ENCODE data around the gene ZNF710. TPM values are rescaled to one million over a fixed set of nuclear protein-coding genes. Genes with fewer than 3 reads are reported as not detected.

ZNF710 gene
- total and polyA plus RNA-seq, 9 of the 15 experiments (the other 6 are each of a cell fraction or from before 2014, with no cell fraction given), result 0.56 to 14.2 (median 5.2) TPM

DNA sequence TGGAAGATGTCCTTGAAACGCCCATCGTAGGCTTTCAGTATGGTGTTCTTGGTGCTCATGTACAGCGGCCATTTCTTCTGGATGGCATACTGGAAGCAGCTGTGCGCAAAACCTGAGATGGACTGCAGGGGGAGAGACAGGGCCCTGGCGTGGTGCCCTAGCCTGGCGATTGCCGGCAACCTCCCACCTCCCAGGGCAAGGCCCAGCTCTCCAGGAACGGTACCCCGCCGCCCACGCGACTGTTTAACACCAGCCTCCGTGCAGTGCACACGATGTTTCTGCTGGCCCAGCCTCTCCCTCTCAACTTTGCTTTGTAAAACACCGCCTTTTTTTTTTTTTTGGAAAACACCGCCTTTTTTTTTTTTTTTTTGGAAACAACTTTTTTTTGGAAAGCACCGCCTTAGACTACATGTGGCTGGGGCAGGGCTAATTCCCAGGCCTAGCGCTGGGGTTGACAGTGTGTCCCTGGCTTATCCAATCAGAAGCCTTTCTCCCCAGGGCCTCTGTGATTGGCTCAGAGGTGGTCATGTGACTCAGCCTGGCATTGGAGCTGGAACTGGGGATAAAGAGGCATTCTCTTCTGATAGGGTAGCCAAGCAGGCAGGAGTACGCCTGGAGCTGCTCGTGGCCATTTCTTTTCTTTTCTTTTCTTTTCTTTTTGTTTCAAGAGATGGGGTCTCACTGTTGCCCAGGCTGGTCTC, 86.5 kb downstream of the ZNF710 start (continued):
- TF ChIP-seq ESRRA (IDR thresholded peaks at IDR 0.05; ENCODE audit: borderline replicate concordance, low read depth) (no peak), NFYB (IDR thresholded peaks at IDR 0.05; ENCODE audit: extremely low read depth, insufficient read length) (peak; percentile 76), POLR2B (IDR thresholded peaks at IDR 0.05; ENCODE audit: low read depth, partially characterized antibody) (no peak), SMC3 (conservative IDR thresholded peaks at IDR 0.05; ENCODE audit: insufficient read depth, low read depth, low read length) (0 out of 2 replicates have a peak, but pooled peaks have one; percentile 31), FOS (IDR thresholded peaks at IDR 0.05; ENCODE audit: extremely low read depth, insufficient read length) (peak; percentile 4), PCBP2 (IDR thresholded peaks at IDR 0.05; ENCODE audit: low read depth, low read length, poor library complexity, severe bottlenecking) (no peak), ZNF232 (CRISPR knock-in tag; IDR thresholded peaks at IDR 0.05) (no peak), PHF20 (IDR thresholded peaks at IDR 0.05; ENCODE audit: partially characterized antibody) (no peak), SNIP1 (IDR thresholded peaks at IDR 0.05; ENCODE audit: low read depth) (no peak), NFIC (IDR thresholded peaks at IDR 0.05) (peak; percentile 81), GTF2F1 (IDR thresholded peaks at IDR 0.05; ENCODE audit: low read depth, low read length) (no peak), ZFPM2 (CRISPR knock-in tag; IDR thresholded peaks at IDR 0.05) (no peak), RAD21 (CRISPR knock-in tag; conservative IDR thresholded peaks at IDR 0.05 in 1 of 2, IDR thresholded peaks at IDR 0.05 in 1 of 2) (peak in 1 of 2 experiments; percentile 18; a peak in 1 of 4 replicates)
- TF ChIP-seq, protein P1, sequence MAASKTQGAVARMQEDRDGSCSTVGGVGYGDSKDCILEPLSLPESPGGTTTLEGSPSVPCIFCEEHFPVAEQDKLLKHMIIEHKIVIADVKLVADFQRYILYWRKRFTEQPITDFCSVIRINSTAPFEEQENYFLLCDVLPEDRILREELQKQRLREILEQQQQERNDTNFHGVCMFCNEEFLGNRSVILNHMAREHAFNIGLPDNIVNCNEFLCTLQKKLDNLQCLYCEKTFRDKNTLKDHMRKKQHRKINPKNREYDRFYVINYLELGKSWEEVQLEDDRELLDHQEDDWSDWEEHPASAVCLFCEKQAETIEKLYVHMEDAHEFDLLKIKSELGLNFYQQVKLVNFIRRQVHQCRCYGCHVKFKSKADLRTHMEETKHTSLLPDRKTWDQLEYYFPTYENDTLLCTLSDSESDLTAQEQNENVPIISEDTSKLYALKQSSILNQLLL (CRISPR knock-in tag; IDR thresholded peaks at IDR 0.05; ENCODE audit: borderline replicate concordance), result no peak
- TF ChIP-seq, protein P2, sequence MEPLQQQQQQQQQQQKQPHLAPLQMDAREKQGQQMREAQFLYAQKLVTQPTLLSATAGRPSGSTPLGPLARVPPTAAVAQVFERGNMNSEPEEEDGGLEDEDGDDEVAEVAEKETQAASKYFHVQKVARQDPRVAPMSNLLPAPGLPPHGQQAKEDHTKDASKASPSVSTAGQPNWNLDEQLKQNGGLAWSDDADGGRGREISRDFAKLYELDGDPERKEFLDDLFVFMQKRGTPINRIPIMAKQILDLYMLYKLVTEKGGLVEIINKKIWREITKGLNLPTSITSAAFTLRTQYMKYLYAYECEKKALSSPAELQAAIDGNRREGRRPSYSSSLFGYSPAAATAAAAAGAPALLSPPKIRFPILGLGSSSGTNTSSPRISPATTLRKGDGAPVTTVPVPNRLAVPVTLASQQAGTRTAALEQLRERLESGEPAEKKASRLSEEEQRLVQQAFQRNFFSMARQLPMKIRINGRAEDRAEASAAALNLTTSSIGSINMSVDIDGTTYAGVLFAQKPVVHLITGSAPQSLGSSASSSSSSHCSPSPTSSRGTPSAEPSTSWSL (CRISPR knock-in tag; IDR thresholded peaks at IDR 0.05; ENCODE audit: borderline replicate concordance), result no peak
- TF ChIP-seq, protein P3, sequence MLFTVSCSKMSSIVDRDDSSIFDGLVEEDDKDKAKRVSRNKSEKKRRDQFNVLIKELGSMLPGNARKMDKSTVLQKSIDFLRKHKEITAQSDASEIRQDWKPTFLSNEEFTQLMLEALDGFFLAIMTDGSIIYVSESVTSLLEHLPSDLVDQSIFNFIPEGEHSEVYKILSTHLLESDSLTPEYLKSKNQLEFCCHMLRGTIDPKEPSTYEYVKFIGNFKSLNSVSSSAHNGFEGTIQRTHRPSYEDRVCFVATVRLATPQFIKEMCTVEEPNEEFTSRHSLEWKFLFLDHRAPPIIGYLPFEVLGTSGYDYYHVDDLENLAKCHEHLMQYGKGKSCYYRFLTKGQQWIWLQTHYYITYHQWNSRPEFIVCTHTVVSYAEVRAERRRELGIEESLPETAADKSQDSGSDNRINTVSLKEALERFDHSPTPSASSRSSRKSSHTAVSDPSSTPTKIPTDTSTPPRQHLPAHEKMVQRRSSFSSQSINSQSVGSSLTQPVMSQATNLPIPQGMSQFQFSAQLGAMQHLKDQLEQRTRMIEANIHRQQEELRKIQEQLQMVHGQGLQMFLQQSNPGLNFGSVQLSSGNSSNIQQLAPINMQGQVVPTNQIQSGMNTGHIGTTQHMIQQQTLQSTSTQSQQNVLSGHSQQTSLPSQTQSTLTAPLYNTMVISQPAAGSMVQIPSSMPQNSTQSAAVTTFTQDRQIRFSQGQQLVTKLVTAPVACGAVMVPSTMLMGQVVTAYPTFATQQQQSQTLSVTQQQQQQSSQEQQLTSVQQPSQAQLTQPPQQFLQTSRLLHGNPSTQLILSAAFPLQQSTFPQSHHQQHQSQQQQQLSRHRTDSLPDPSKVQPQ (CRISPR knock-in tag; IDR thresholded peaks at IDR 0.05; ENCODE audit: borderline replicate concordance), result no peak
- TF ChIP-seq, protein P4, sequence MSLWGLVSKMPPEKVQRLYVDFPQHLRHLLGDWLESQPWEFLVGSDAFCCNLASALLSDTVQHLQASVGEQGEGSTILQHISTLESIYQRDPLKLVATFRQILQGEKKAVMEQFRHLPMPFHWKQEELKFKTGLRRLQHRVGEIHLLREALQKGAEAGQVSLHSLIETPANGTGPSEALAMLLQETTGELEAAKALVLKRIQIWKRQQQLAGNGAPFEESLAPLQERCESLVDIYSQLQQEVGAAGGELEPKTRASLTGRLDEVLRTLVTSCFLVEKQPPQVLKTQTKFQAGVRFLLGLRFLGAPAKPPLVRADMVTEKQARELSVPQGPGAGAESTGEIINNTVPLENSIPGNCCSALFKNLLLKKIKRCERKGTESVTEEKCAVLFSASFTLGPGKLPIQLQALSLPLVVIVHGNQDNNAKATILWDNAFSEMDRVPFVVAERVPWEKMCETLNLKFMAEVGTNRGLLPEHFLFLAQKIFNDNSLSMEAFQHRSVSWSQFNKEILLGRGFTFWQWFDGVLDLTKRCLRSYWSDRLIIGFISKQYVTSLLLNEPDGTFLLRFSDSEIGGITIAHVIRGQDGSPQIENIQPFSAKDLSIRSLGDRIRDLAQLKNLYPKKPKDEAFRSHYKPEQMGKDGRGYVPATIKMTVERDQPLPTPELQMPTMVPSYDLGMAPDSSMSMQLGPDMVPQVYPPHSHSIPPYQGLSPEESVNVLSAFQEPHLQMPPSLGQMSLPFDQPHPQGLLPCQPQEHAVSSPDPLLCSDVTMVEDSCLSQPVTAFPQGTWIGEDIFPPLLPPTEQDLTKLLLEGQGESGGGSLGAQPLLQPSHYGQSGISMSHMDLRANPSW (CRISPR knock-in tag; IDR thresholded peaks at IDR 0.05), result no peak
- TF ChIP-seq, protein P5, sequence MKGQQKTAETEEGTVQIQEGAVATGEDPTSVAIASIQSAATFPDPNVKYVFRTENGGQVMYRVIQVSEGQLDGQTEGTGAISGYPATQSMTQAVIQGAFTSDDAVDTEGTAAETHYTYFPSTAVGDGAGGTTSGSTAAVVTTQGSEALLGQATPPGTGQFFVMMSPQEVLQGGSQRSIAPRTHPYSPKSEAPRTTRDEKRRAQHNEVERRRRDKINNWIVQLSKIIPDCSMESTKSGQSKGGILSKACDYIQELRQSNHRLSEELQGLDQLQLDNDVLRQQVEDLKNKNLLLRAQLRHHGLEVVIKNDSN (CRISPR knock-in tag; IDR thresholded peaks at IDR 0.05), result peak; percentile 82

All from K562 (cell line).